Natural killer cell (primary cell): ENCODE measurements around the gene IFNA6. TPM values are rescaled to one million over a fixed set of nuclear protein-coding genes. Genes with fewer than 3 reads are reported as not detected.
A peak's percentile ranks its signal among the peaks of the same experiment; 100 is the strongest.

ENCODE experiments used
- ATAC-seq, 3 donors: fragments of 150-1000 bp in 2 of 3; fragments of 200-7000 bp in 1 of 3; cut with Tn5 transposase; 1 replicate in 1 of 3; 2 replicates in 2 of 3; pipeline ENCODE4 v1.10.0; 2021; ENCODE audit warnings: mild to moderate bottlenecking in 2 of 3, moderate library complexity in 2 of 3
- DNase-seq, 2 donors: peaks; one replicate each; pipeline versions ENCODE4 v3.0.0 to v3.0.0-alpha.2; 2013 to 2021; ENCODE audit warnings: mixed read lengths in 1 of 2
- H3K27ac ChIP-seq: one replicate; pipeline ENCODE4 v1.5.1; 2013; ENCODE audit warnings: mild to moderate bottlenecking, low read length
- H3K27me3 ChIP-seq: one replicate; pipeline ENCODE4 v1.6.1; 2013; ENCODE audit warnings: low read length; ENCODE audit not compliant: control insufficient read depth, insufficient read depth
- H3K36me3 ChIP-seq: one replicate; pipeline ENCODE4 v1.6.1; 2013; ENCODE audit warnings: low read length; ENCODE audit not compliant: control insufficient read depth, insufficient read depth
- H3K4me1 ChIP-seq: one replicate; pipeline ENCODE4 v1.6.1; 2013; ENCODE audit warnings: low read length; ENCODE audit not compliant: control insufficient read depth, insufficient read depth
- H3K4me3 ChIP-seq: one replicate; pipeline ENCODE4 v1.5.1; 2013; ENCODE audit warnings: low read length
- H3K9me3 ChIP-seq: one replicate; pipeline ENCODE4 v1.6.1; 2013; ENCODE audit warnings: low read length; ENCODE audit not compliant: control insufficient read depth, insufficient read depth
- H3K27ac Mint-ChIP-seq, 2 donors: one replicate each; pipeline ENCODE4 v1.8.0; 2022; ENCODE audit warnings: mild to moderate bottlenecking in 2 of 2, mixed read lengths in 2 of 2, moderate library complexity in 1 of 2
- H3K27me3 Mint-ChIP-seq, 2 donors: one replicate each; pipeline ENCODE4 v1.8.0; 2022; ENCODE audit warnings: low read depth in 2 of 2, mixed read lengths in 2 of 2
- H3K36me3 Mint-ChIP-seq: one replicate; pipeline ENCODE4 v1.8.0; 2022; ENCODE audit warnings: mixed read lengths
- H3K4me1 Mint-ChIP-seq, 2 donors: one replicate each; pipeline ENCODE4 v1.8.0; 2022; ENCODE audit warnings: mixed read lengths in 2 of 2
- H3K4me3 Mint-ChIP-seq: one replicate; pipeline ENCODE4 v1.8.0; 2022; ENCODE audit warnings: mild to moderate bottlenecking, moderate library complexity, mixed read lengths
- H3K9me3 Mint-ChIP-seq, 2 donors: one replicate each; pipeline ENCODE4 v1.8.0; 2022; ENCODE audit warnings: mixed read lengths in 2 of 2
- CTCF ChIP-seq: fragments of 200-600 bp; IDR thresholded peaks from one replicate; pipeline ENCODE4 v1.8.0; 2022; ENCODE audit warnings: antibody characterized with exemption
- WGBS: methylation state at CpG from one replicate; pipeline ENCODE4 v1.1.7; 2013; ENCODE audit warnings: missing lambda C conversion rate; ENCODE audit not compliant: insufficient coverage; 5-methylcytosine and 5-hydroxymethylcytosine counted together
- intact Hi-C: fragments of 100-400 bp; cut with micrococcal nuclease; formaldehyde crosslinking; loops from one replicate; pipeline ENCODE4 v1.14.2; 2022
- total RNA-seq, 4 donors: library from RNA; stranded (reverse); fragments of 120-200 nt in 1 of 4; gene quantifications; one replicate each; pipeline versions ENCODE4 v1.2.3 to v1.2.4, GENCODE V29; 2013 to 2022

The IFNA6 gene
- total RNA-seq, 3 donors from 2014 or later (not counting 1 experiment from before 2014, with no cell fraction given), result not detected

GRCh38 chr9:21317956-21318923 lies 32.4 kb downstream of the IFNA6 start:
- H3K27ac Mint-ChIP-seq, result peak overlapping the region in 1 of 2 donors; percentile 66
- Histone ChIP-seq H3K27ac (no peak overlapping the region), H3K4me3 (no peak overlapping the region), H3K4me1 (no peaks in the 10 kb centered on the region), H3K9me3 (no peaks in the 10 kb centered on the region), H3K36me3 (peaks cover 16% of the 10 kb centered on the region), H3K27me3 (no peaks in the 10 kb centered on the region)
- peak; percentile 70 for TF ChIP-seq CTCF
- peaks cover 0 to 4% of the 10 kb centered on the region in 2 donors for H3K4me1 Mint-ChIP-seq
- peaks cover 4% of the 10 kb centered on the region for H3K36me3 Mint-ChIP-seq
- DNase-seq (peak in 1 of 2 donors; percentile 66), ATAC-seq (peak; percentile 74 to 81 (median 77))
- no peak overlapping the region for H3K4me3 Mint-ChIP-seq
- intact Hi-C loops, result loop anchor here (1.0 kb wide), 1 partner anchor 471 kb away; no protein-coding TSS in a partner anchor
- H3K9me3 Mint-ChIP-seq, result no peaks in the 10 kb centered on the region
- WGBS, result 33% methylated on average over 4 of the region's 7 CpGs
- H3K27me3 Mint-ChIP-seq, result peaks cover 0 to 5% of the 10 kb centered on the region in 2 donors

DNA sequence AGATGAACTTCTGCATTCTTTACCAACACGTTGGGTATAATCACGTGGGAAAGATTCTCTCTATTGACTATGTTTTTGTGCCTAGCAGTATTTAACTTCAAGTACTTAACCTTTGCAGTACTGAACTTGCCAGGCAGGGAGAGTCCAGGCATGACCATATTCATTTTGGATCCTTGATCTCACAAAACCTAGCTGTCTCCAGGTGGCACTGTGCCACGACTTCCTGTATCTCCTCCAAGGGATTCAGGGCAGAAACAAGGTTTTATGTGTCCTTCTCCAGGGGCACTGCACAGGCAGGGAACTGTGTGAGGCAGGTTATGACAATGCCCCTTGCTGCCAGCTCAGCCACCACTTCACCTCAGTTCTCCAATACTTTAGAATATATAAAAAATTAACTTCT lies 33.8 kb downstream of the IFNA6 start:
- no peak for TF ChIP-seq CTCF
- peaks cover 5% of the 10 kb centered on the region for H3K36me3 Mint-ChIP-seq
- ATAC-seq, result no peak
- H3K4me3 Mint-ChIP-seq, result no peak overlapping the region
- 34% methylated on average over 3 of the region's 3 CpGs for WGBS
- peaks cover 0 to 4% of the 10 kb centered on the region in 2 donors for H3K4me1 Mint-ChIP-seq
- H3K9me3 Mint-ChIP-seq, result no peaks in the 10 kb centered on the region
- Histone ChIP-seq H3K4me1 (no peaks in the 10 kb centered on the region), H3K9me3 (no peaks in the 10 kb centered on the region), H3K4me3 (no peak overlapping the region), H3K27me3 (no peaks in the 10 kb centered on the region), H3K36me3 (peaks cover 7% of the 10 kb centered on the region), H3K27ac (no peak overlapping the region)
- peaks cover 0 to 8% of the 10 kb centered on the region in 2 donors for H3K27me3 Mint-ChIP-seq
- no peak for DNase-seq
- no peak overlapping the region for H3K27ac Mint-ChIP-seq
- intact Hi-C loops, result no loop called here

DNA sequence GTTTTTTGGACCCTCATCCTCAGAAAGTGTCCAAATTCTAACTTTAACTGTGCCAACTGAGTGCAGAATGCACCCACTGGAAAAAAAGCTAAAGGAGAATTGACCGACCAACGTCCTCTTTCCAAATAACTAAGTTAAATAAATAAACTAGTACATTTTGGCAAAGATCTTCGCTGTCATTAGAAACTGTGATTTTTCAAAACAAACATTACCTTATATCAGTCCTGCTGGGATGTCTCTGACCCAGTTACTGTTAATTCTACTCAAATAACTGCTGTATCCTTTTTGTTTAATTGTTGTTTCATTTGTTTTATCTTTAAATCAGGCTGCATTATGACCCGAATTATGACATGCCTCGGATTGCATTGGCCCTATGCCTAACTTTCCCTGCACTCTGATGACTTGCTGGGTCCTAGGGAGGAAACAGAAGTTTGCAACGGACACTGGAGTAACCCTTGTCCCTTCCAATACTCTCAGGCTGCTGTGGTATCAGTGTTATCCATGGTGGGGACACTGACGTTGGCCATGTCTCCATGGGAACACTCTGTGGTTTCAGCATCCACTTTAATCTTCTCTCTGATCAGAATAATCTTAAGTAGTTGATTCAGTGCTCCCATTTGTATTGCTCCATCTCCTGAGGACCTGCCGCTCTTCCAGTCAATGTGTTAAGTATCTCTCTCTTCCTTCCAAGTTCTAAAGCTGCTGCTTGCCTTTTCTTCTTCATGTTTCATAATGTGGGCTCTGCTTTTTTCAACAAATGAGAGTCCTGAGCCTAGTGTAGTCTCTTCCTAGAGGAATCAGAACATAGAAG lies 34.5 kb downstream of the IFNA6 start:
- Histone ChIP-seq H3K36me3 (peaks cover 7% of the 10 kb centered on the region), H3K27ac (no peak overlapping the region), H3K9me3 (no peaks in the 10 kb centered on the region), H3K27me3 (no peaks in the 10 kb centered on the region), H3K4me1 (no peaks in the 10 kb centered on the region), H3K4me3 (no peak overlapping the region)
- no peak overlapping the region for H3K27ac Mint-ChIP-seq
- no peaks in the 10 kb centered on the region for H3K9me3 Mint-ChIP-seq
- peaks cover 5% of the 10 kb centered on the region for H3K36me3 Mint-ChIP-seq
- no peak for TF ChIP-seq CTCF
- ATAC-seq (no peak), DNase-seq (no peak)
- H3K4me1 Mint-ChIP-seq, result peaks cover 5 to 10% of the 10 kb centered on the region in 2 donors
- peaks cover 0 to 8% of the 10 kb centered on the region in 2 donors for H3K27me3 Mint-ChIP-seq
- 66% methylated on average over 8 of the region's 8 CpGs for WGBS
- no peak overlapping the region for H3K4me3 Mint-ChIP-seq
- intact Hi-C loops, result no loop called here
